ENCODE data around the gene STUB1.

Gene STUB1

DNA sequence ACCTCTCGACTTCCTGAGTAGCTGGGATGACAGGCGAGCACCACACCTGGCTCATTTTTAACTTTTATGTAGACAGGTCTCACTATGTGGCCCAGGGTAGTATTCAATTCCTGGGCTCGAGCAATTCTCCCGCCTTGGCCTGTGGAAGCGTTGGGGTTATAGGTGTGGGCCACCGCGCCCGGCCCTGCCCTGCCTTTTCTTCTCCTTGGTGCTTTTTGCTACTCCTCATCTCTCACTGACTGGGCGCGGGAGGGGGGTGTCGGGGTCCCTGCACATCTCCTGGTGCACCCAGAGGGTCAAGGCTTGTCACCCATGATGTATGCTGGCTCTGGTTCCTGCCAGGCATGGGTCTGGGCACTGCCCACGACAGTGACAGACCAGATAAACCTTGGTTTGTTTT lies 35.7 kb upstream of the STUB1 start:
- no peak for DNase-seq (ENCODE audit: low read depth)

- peak; percentile 28 for DNase-seq (ENCODE audit: low read depth)
Observed at GRCh38 chr16:645852-646678, 34.1 kb upstream of the STUB1 start.

- DNase-seq (ENCODE audit: low read depth), result no peak
Observed at GRCh38 chr16:646679-647172, 33.5 kb upstream of the STUB1 start.

DNA sequence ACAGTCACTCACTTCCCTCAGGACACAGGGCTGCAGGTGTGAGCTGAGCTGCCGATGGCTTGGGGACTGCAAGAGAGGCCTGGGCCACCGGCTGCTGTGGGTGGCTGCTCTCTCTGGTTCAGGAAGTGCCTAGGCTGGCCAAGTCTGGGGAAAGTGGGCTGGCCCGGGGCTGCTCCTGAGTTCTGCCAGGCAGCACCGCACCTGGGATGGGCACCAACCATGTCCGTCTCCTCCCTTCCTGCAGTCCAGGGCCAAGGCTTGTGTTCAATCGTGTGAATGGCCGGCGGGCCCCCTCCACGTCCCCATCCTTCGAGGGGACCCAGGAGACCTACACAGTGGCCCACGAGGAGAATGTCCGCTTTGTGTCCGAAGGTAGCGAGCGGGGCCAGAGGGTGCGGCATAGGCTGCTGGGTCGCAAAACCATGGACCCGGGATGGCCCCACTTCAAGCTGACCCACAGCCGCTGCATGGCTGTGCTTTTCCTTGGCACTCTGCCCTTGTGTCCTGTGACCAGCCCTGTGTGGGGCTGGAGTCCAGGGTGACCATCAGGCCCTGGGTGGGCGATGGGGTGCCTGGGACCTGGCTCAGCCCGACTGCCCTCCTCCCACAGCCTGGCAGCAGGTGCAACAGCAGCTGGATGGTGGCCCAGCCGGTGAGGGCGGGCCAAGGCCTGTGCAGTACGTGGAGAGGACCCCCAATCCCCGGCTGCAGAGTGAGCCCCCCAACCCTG lies 32.9 kb upstream of the STUB1 start:
- no peak for DNase-seq (ENCODE audit: low read depth)

GRCh38 chr16:648071-648780 lies 32.0 kb upstream of the STUB1 start:
- peak; percentile 19 for DNase-seq (ENCODE audit: low read depth)

DNA sequence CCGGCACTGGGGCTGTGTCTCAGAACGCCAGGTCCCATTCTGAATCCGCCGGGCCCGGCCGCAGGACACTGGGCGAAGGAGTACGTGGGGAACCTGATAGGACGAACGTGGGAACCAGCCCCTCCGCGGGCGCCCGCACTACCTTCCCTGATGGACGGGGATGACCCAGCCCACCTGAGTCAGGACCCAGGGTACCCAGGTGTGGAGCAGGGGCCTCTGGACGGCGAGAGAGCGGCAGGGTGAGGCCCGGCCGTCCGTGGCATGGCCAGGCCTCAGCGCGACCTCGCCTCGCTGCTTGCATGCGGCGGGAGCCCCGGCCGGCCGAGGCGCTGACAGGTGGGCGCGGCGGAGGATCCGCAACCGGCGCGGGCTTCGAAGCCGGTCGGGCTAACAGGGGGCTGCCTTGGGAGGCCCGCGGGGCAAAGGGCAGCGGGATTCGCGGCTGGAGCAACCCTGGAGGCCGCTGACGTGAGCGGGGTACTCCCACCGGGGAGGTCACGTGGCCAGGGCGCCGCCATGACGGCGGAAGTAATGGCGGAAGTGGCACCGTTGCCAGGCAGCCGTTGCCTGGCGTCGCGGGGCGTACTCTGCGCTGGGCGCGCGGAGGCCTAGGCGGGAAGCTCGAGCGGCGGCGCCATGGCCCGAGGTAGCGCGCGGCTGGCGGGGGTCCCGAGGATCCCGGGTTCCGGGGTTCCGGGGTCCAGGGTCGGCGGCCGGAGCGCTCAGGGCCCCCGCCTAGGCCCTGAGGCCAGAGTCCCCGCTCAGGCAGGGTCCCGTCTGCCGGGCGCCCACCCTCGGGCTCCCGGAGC lies 31.2 kb upstream of the STUB1 start, which contains the start of gene WDR90:
Gene WDR90 (plus strand): TSS at position 585 of the 809 bp plus-strand sequence. CDS start 52 bp downstream, at position 637.
- peak; percentile 86 for DNase-seq (ENCODE audit: low read depth)

DNA sequence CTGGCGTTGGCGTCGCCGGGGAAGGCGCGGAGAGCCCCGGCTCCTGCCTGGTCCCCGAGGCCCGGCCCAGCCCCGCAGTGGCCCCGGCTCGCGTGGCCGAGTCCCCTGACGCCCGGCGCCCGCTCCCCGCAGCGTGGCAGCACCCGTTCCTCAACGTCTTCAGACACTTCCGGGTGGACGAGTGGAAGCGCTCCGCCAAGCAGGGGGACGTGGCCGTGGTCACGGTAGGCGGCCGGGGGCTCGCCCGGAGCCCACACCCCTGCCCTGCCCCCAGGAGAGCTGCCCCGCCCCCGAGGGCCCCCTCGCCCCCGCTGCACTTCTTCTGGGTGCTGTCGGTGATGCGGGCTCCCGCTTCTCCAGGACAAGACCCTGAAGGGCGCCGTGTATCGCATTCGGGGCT lies 30.6 kb upstream of the STUB1 start:
- no peak for DNase-seq (ENCODE audit: low read depth)

DNA sequence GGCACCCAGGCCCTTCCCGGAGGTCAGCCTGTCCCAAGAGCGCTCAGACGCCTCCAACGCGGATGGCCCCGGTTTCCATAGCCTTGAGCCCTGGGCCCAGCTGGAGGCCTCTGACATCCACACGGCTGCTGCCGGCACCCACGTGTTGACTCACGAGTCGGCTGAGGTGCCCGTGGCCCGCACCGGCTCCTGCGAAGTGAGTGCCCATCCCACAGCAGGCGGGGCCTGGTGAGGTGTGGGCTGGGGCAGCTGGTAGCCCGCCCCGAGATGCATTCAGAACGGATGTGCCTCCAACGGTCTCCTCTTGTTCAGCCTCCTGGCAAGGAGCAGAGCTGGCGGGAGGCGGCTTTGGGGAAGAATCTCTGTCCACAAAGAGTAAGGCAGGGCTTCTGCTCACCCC lies 28.4 kb upstream of the STUB1 start:
- DNase-seq (ENCODE audit: low read depth), result no peak

- no peak for DNase-seq (ENCODE audit: low read depth)
Observed at GRCh38 chr16:652454-653305, 27.5 kb upstream of the STUB1 start.

GRCh38 chr16:654034-654433 lies 26.2 kb upstream of the STUB1 start:
- DNase-seq (ENCODE audit: low read depth), result no peak

- DNase-seq (ENCODE audit: low read depth), result no peak
Observed at GRCh38 chr16:657487-657886, 22.7 kb upstream of the STUB1 start.

DNA sequence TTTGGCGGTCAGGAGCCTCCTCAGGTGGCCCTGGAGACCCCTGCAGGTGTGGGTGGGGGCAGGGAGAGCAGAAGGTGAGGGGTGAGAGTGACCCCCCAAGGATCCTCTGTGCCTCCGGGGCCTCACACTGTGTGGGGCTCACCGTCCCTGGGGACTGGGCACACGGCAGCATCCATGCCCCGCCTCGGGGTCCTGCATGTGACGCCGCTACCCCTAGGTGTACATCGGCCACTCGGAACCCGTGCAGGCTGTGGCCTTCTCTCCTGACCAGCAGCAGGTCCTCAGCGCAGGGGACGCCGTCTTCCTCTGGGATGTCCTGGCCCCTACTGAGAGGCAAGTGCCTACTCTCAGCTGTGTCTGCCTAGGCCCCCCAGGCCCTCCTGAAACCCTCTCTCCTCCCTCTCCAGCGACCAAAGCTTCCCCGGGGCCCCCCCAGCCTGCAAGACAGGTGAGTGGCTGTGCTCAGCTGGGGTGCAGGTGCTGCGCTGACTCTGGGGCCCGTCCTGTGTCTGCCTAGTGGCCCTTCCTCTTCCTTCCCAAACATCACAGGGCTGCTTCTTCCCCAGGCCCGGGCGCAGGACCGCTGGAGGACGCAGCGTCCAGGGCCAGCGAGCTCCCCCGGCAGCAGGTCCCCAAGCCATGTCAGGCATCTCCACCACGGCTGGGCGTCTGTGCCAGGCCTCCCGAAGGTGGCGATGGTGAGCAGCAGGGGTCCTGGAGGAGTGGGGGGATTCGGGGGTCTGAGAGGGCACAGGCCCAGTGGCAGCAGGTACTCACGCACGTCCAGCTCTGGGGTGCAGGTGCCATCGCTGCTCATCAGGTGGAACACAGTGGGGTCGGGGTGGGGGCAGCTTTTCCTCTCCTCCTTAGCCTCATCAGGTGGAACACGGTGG lies 21.3 kb upstream of the STUB1 start:
- no peak for DNase-seq (ENCODE audit: low read depth)

- no peak for DNase-seq (ENCODE audit: low read depth)
Observed at GRCh38 chr16:659618-660017, 20.6 kb upstream of the STUB1 start.

- no peak for DNase-seq (ENCODE audit: low read depth)
Observed at GRCh38 chr16:660132-660458, 20.1 kb upstream of the STUB1 start.

DNA sequence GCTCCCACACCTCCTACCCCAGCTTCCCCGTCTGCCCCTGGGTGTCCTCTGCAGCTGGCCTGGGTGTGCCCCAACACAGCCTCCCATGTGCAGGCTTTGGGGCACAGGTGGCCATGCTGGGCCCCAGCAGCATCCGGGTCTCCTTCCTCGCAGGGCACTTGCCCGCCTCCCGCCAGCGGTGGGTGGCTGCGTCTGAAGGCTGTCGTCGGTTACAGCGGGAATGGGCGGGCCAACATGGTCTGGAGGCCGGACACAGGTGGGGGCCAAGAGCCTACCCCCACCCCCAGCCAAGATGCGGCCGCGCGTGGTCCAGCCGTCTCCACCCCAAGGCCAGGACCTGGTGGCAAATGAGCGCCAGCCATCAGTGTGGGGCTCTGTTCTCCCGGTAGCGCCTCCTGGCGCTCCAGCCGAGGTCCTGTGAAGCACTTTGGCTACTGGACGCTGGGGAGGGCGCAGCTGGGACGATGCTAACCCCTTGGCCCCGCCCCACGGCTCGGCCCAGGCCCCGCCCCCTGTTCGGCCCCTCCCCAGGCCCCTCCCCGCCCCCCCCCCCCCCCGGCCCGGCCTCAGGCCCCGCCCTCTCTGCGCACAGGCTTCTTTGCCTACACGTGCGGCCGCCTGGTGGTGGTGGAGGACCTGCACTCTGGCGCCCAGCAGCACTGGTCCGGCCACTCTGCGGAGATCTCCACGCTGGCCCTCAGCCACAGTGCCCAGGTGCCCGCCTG lies 19.6 kb upstream of the STUB1 start:
- peak; percentile 80 for DNase-seq (ENCODE audit: low read depth)

GRCh38 chr16:661184-661821 lies 18.9 kb upstream of the STUB1 start:
- DNase-seq (ENCODE audit: low read depth), result no peak

DNA sequence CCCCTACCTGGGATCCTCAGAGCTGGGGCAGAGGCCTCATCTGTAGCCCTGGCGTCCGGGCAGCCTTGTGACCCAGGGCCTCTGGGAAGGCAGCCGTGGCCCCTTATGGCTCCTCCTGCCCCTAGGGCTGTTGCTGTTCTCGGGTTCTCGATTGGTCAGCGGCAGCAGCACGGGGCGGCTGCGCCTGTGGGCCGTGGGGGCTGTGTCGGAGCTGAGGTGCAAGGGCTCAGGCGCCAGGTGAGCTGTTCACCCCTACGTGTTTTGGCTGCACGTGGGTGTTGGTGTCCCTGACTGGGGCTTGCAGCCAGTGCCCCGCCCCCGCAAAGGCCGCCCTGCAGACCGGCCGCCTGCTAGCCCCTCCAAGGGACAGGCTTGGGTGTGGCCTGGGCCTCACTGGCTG lies 18.1 kb upstream of the STUB1 start:
- DNase-seq (ENCODE audit: low read depth), result no peak

- DNase-seq (ENCODE audit: low read depth), result no peak
Observed at GRCh38 chr16:662597-662996, 17.6 kb upstream of the STUB1 start.

DNA sequence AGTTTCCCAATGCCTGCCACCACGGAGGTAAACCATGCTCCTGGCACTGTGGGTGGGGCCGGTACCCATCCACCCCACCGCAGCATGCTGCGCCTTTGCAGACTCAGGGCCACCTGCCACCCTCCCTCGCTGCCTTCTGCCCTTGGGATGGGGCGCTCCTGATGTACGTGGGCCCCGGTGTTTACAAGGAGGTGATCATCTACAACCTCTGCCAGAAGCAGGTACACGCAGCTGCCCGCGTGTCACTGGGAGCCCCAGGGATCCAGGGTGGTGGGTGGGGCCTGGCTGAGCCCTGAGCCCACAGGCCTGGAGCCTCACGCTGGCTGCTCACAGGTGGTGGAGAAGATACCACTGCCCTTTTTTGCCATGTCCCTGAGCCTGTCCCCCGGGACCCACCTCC lies 13.6 kb upstream of the STUB1 start:
- no peak for DNase-seq (ENCODE audit: low read depth)

Data from amniotic epithelial cell (primary cell).